Measurements from ENCODE around the gene ZNF383. TPM values are rescaled to one million over a fixed set of nuclear protein-coding genes. Genes with fewer than 3 reads are reported as not detected.

Gene ZNF383
- total RNA-seq, 1 experiment from 2014 or later = 5.4 TPM

DNA sequence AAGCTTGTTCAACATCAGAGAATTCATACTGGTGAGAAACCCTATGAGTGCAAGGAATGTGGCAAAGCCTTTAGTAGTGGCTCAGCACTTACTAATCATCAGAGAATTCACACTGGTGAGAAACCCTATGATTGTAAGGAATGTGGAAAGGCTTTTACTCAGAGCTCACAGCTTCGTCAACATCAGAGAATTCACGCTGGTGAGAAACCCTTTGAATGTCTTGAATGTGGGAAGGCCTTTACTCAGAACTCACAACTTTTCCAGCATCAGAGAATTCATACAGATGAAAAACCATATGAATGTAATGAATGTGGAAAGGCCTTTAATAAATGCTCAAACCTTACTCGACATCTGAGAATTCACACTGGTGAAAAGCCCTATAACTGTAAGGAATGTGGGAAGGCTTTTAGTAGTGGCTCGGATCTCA lies 25.2 kb downstream of the ZNF383 start:
- Mint-ChIP-seq H3K4me1 (peaks cover 7% of the 10 kb centered on the region), H3K9me3 (peaks cover 68% of the 10 kb centered on the region), H3K27ac (no peak overlapping the region), H3K27me3 (ENCODE audit: low read depth) (no peaks in the 10 kb centered on the region; the same call in 1 of the 2 replicates), H3K36me3 (peaks cover 77% of the 10 kb centered on the region), H3K4me3 (no peak overlapping the region)
- ChIA-PET POLR2A (no interaction called here), CTCF (no interaction called here)
- TF ChIP-seq ZNF671 (CRISPR knock-in tag; IDR thresholded peaks at IDR 0.05) (no peak), MXD4 (CRISPR knock-in tag; IDR thresholded peaks at IDR 0.05; ENCODE audit: borderline replicate concordance) (no peak), SMAD3 (CRISPR knock-in tag; IDR thresholded peaks at IDR 0.05; ENCODE audit: borderline replicate concordance) (no peak), SOX15 (CRISPR knock-in tag; IDR thresholded peaks at IDR 0.05) (no peak), GABPB1 (CRISPR knock-in tag; IDR thresholded peaks at IDR 0.05) (no peak), TEAD4 (CRISPR knock-in tag; IDR thresholded peaks at IDR 0.05) (no peak), IRF1 (CRISPR knock-in tag; IDR thresholded peaks at IDR 0.05) (no peak), ARID4B (CRISPR knock-in tag; IDR thresholded peaks at IDR 0.05; ENCODE audit: borderline replicate concordance) (no peak)
- TF ChIP-seq, protein P1, sequence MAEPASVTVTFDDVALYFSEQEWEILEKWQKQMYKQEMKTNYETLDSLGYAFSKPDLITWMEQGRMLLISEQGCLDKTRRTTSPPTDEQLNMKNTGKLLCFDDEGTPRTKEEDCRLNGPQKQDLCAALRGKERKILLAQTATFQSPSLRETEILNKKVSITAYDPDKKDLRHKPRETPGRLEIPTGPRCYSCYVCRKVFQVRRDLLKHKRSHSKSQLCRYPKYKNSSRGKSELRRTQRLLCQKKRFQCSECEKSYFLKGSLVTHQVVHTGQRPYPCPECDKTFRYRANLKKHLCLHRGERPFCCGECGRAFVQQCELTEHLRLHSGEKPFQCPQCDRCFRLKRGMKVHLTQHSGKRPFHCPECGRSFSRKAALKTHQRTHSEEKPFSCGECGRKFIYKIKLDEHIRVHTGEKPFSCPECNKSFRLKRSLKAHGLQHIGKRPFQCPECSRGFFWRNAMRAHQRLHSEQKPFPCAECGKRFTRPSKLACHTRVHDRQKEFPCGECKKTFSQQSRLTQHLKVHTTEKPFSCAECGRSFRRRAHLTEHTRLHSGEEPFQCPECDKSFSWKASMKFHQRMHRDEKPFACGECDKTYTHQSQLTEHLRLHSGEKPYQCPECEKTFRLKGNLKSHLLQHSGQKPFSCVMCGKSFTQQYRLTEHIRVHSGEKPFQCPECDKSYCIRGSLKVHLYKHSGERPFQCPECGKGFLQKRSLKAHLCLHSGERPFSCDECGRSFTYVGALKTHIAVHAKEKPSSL (CRISPR knock-in tag; conservative IDR thresholded peaks at IDR 0.05) = no peak
- TF ChIP-seq, protein P2, sequence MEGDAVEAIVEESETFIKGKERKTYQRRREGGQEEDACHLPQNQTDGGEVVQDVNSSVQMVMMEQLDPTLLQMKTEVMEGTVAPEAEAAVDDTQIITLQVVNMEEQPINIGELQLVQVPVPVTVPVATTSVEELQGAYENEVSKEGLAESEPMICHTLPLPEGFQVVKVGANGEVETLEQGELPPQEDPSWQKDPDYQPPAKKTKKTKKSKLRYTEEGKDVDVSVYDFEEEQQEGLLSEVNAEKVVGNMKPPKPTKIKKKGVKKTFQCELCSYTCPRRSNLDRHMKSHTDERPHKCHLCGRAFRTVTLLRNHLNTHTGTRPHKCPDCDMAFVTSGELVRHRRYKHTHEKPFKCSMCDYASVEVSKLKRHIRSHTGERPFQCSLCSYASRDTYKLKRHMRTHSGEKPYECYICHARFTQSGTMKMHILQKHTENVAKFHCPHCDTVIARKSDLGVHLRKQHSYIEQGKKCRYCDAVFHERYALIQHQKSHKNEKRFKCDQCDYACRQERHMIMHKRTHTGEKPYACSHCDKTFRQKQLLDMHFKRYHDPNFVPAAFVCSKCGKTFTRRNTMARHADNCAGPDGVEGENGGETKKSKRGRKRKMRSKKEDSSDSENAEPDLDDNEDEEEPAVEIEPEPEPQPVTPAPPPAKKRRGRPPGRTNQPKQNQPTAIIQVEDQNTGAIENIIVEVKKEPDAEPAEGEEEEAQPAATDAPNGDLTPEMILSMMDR (IDR thresholded peaks at IDR 0.05) = no peak
- TF ChIP-seq, protein P3, sequence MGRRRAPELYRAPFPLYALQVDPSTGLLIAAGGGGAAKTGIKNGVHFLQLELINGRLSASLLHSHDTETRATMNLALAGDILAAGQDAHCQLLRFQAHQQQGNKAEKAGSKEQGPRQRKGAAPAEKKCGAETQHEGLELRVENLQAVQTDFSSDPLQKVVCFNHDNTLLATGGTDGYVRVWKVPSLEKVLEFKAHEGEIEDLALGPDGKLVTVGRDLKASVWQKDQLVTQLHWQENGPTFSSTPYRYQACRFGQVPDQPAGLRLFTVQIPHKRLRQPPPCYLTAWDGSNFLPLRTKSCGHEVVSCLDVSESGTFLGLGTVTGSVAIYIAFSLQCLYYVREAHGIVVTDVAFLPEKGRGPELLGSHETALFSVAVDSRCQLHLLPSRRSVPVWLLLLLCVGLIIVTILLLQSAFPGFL (CRISPR knock-in tag; IDR thresholded peaks at IDR 0.05; ENCODE audit: borderline replicate concordance) = no peak
- TF ChIP-seq, protein P4, sequence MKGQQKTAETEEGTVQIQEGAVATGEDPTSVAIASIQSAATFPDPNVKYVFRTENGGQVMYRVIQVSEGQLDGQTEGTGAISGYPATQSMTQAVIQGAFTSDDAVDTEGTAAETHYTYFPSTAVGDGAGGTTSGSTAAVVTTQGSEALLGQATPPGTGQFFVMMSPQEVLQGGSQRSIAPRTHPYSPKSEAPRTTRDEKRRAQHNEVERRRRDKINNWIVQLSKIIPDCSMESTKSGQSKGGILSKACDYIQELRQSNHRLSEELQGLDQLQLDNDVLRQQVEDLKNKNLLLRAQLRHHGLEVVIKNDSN (CRISPR knock-in tag; IDR thresholded peaks at IDR 0.05) = no peak
- TF ChIP-seq, protein P5, sequence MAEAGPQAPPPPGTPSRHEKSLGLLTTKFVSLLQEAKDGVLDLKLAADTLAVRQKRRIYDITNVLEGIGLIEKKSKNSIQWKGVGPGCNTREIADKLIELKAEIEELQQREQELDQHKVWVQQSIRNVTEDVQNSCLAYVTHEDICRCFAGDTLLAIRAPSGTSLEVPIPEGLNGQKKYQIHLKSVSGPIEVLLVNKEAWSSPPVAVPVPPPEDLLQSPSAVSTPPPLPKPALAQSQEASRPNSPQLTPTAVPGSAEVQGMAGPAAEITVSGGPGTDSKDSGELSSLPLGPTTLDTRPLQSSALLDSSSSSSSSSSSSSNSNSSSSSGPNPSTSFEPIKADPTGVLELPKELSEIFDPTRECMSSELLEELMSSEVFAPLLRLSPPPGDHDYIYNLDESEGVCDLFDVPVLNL (CRISPR knock-in tag; IDR thresholded peaks at IDR 0.05; ENCODE audit: borderline replicate concordance, low read depth) = no peak
- DNase-seq (ENCODE audit: low spot score) (no peak), ATAC-seq (no peak)

All from WTC11 (cell line).